MM.1S (cell line): ENCODE measurements around the gene DLGAP1.

ENCODE experiments used
- DNase-seq: peaks from one replicate; pipeline ENCODE4 v3.0.0-alpha.2; 2015
- H2AFZ ChIP-seq: fragments of 300-600 bp; sonication (generic); 2 replicates; pipeline ENCODE4 v1.6.0; 2016; ENCODE audit warnings: antibody characterized with exemption, low read length
- H3F3A ChIP-seq: fragments of 300-600 bp; sonication (generic); 2 replicates; pipeline ENCODE4 v1.6.1; 2016; ENCODE audit warnings: mild to moderate bottlenecking, antibody characterized with exemption, low read length, moderate library complexity, mixed read lengths; ENCODE audit not compliant: insufficient read depth
- H3K27ac ChIP-seq: fragments of 300-600 bp; sonication (generic); 2 replicates; pipeline ENCODE4 v1.5.1; 2016; ENCODE audit warnings: mild to moderate bottlenecking, low read length
- H3K27me3 ChIP-seq: fragments of 300-600 bp; sonication (generic); replicated peaks from 2 replicates; pipeline ENCODE4 v1.6.0; 2016; ENCODE audit warnings: low read length; ENCODE audit not compliant: insufficient read depth
- H3K36me3 ChIP-seq: fragments of 300-600 bp; sonication (generic); replicated peaks from 2 replicates; pipeline ENCODE4 v1.6.1; 2016; ENCODE audit warnings: mild to moderate bottlenecking, low read length, mixed read lengths; ENCODE audit not compliant: insufficient read depth
- H3K4me1 ChIP-seq: fragments of 300-600 bp; sonication (generic); 2 replicates; pipeline ENCODE4 v1.6.1; 2016; ENCODE audit warnings: low read length, mixed read lengths
- H3K4me2 ChIP-seq: fragments of 300-600 bp; sonication (generic); 2 replicates; pipeline ENCODE4 v1.6.0; 2016; ENCODE audit warnings: low read depth, low read length
- H3K4me3 ChIP-seq: fragments of 300-600 bp; sonication (generic); 2 replicates; pipeline ENCODE4 v1.5.1; 2016; ENCODE audit warnings: low read length, mixed read lengths
- H3K79me2 ChIP-seq: fragments of 300-600 bp; sonication (generic); 2 replicates; pipeline ENCODE4 v1.6.1; 2016; ENCODE audit warnings: mixed run types, low read length, mixed read lengths
- H3K9ac ChIP-seq: fragments of 300-600 bp; sonication (generic); 2 replicates; pipeline ENCODE4 v1.6.1; 2016; ENCODE audit warnings: low read length, mixed read lengths
- H3K9me2 ChIP-seq: fragments of 300-600 bp; sonication (generic); replicated peaks from 2 replicates; pipeline ENCODE4 v1.6.1; 2016; ENCODE audit warnings: mild to moderate bottlenecking, low read length, mixed read lengths; ENCODE audit not compliant: insufficient read depth
- H3K9me3 ChIP-seq: fragments of 300-600 bp; sonication (generic); replicated peaks from 2 replicates; pipeline ENCODE4 v1.6.1; 2016; ENCODE audit warnings: mild to moderate bottlenecking, low read length, mixed read lengths; ENCODE audit not compliant: insufficient read depth
- H4K20me1 ChIP-seq: fragments of 300-600 bp; sonication (generic); 2 replicates; pipeline ENCODE4 v1.6.1; 2016; ENCODE audit warnings: mild to moderate bottlenecking, low read length, moderate library complexity, mixed read lengths; ENCODE audit not compliant: insufficient read depth
- EZH2 ChIP-seq: fragments of 300-600 bp; sonication (generic); optimal IDR thresholded peaks from 2 replicates; pipeline ENCODE3; 2017; ENCODE audit warnings: low read depth, mild to moderate bottlenecking, antibody characterized with exemption, low read length, mixed read lengths
- EZH2phosphoT487 ChIP-seq: fragments of 300-600 bp; sonication (generic); IDR thresholded peaks from 2 replicates; pipeline ENCODE4 v1.6.1; 2018; ENCODE audit warnings: antibody characterized with exemption, low read length
- TF ChIP-seq, protein P1 (sequence below): fragments of 300-600 bp; sonication (generic); IDR thresholded peaks from 2 replicates; pipeline ENCODE4 v1.5.1; 2016; ENCODE audit warnings: antibody characterized with exemption, low read length, mixed read lengths

DLGAP1 gene

DNA sequence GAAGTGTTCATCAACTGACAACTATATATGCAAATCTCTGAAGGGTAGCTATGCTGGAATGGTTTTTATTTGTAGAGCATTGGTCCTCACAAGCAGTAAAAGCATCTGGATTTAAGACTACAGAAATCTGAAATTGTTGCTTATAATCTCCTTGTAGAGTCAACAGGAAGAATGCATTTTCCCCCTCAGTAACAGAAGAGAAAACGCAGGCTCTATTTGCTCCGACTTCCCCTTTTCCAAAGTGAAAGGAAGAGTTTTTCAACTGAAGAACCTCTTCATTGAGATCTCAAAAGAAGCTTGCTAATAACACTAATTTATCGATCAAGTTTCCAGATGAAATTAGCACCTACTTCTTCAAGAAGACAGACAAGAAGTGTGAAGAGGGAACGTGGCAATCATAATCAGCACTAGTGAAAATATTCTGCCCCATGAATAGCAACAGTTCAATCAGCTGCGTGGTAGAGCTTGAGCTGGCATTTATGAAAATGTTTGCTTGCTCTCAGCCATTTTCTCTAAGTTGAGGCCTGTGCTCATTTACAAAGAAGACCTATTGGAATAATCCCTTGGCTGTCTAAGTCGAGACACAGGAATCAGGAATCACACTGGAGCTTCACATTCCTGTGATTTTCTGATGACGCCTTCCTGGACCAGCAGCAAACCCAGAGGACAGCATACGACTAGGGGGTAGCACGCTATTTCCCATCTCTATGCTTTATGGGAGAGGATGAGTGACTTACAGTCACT, 961.4 kb downstream of the DLGAP1 start:
- Histone ChIP-seq H3K36me3 (no peaks in the 10 kb centered on the region), H3K79me2 (no peaks in the 10 kb centered on the region), H2AFZ (no peak overlapping the region), H3K27ac (no peak overlapping the region), H3K9me3 (no peaks in the 10 kb centered on the region), H3K4me1 (no peaks in the 10 kb centered on the region), H3K9me2 (no peaks in the 10 kb centered on the region), H3K4me3 (no peak overlapping the region), H3K27me3 (no peaks in the 10 kb centered on the region), H3K9ac (no peak overlapping the region), H4K20me1 (no peaks in the 10 kb centered on the region), H3F3A (no peaks in the 10 kb centered on the region), H3K4me2 (no peak overlapping the region)
- DNase-seq = no peak
- TF ChIP-seq, protein P1, sequence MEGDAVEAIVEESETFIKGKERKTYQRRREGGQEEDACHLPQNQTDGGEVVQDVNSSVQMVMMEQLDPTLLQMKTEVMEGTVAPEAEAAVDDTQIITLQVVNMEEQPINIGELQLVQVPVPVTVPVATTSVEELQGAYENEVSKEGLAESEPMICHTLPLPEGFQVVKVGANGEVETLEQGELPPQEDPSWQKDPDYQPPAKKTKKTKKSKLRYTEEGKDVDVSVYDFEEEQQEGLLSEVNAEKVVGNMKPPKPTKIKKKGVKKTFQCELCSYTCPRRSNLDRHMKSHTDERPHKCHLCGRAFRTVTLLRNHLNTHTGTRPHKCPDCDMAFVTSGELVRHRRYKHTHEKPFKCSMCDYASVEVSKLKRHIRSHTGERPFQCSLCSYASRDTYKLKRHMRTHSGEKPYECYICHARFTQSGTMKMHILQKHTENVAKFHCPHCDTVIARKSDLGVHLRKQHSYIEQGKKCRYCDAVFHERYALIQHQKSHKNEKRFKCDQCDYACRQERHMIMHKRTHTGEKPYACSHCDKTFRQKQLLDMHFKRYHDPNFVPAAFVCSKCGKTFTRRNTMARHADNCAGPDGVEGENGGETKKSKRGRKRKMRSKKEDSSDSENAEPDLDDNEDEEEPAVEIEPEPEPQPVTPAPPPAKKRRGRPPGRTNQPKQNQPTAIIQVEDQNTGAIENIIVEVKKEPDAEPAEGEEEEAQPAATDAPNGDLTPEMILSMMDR = no peak
- no peak for TF ChIP-seq EZH2

DNA sequence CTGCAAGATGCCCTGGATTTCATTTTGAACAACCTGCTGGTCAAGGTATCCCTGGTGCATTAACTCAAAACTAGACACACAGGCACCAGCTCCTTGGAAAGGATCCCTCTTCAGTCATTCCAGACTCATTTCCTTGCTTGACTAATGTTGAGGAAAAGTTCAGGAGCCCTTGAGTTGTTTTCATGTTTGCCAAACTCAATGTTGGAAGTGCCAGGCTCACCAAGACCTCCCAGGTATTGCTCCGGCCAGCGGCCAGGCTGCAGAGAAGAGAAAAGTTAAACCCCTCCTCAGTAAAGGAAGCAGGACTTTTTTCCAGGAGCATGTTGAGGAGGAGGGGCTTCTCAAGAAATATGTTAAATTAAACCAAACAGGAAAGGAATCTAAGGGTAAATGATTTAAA, 962.4 kb downstream of the DLGAP1 start:
- Histone ChIP-seq H3K36me3 (no peaks in the 10 kb centered on the region), H3K9ac (no peak overlapping the region), H3K4me2 (no peak overlapping the region), H3K9me2 (no peaks in the 10 kb centered on the region), H3F3A (no peaks in the 10 kb centered on the region), H3K27ac (no peak overlapping the region), H3K27me3 (no peaks in the 10 kb centered on the region), H2AFZ (no peak overlapping the region), H3K79me2 (no peaks in the 10 kb centered on the region), H3K9me3 (no peaks in the 10 kb centered on the region), H4K20me1 (no peaks in the 10 kb centered on the region), H3K4me3 (no peak overlapping the region), H3K4me1 (no peaks in the 10 kb centered on the region)
- TF ChIP-seq EZH2 (no peak), EZH2phosphoT487 (no peak)
- TF ChIP-seq, protein P1 = no peak
- DNase-seq = no peak

DNA sequence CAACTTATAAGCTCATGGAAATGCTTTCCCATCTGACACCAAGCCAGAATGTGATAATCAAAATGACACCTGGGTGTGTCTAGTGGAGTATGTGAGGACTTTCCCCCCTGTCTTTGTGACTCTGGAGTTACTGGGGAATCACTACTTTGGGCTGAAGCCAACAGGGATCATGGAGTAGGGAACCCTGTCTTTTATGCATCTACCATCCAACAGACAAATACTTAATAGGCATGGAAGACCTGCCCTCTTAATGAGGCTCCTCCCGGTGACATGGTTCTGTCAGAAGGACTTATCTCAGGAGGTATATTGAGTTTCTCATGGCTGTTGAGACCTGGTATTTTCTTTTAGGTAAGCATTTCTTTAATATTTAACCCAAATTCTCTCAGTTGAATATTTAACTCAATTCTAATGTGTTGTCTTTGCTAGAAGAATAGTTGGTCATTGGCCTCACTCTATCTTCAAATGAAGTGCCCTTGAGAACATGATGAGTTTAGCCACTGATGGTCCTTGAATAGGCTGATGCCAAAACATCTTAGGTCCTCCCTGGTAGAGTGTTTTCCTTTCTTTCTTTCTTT, 963.0 kb downstream of the DLGAP1 start:
- TF ChIP-seq EZH2 (no peak), EZH2phosphoT487 (no peak)
- TF ChIP-seq, protein P1 = no peak
- Histone ChIP-seq H3K9ac (no peak overlapping the region), H3K79me2 (no peaks in the 10 kb centered on the region), H3K4me1 (no peaks in the 10 kb centered on the region), H3K4me3 (no peak overlapping the region), H3K27ac (no peak overlapping the region), H3K36me3 (no peaks in the 10 kb centered on the region), H3K27me3 (no peaks in the 10 kb centered on the region), H3F3A (no peaks in the 10 kb centered on the region), H3K4me2 (no peak overlapping the region), H3K9me3 (no peaks in the 10 kb centered on the region), H2AFZ (no peak overlapping the region), H3K9me2 (no peaks in the 10 kb centered on the region), H4K20me1 (no peaks in the 10 kb centered on the region)
- DNase-seq = no peak
